Uterus (tissue), 4 donors: ENCODE data around the gene JAZF1. TPM values are rescaled to one million over a fixed set of nuclear protein-coding genes. Genes with fewer than 3 reads are reported as not detected.

Experiments
- DNase-seq, 2 donors: peaks; one replicate each; pipeline ENCODE4 v3.0.0-alpha.2; 2019 to 2020
- H3K27ac ChIP-seq, 2 donors: fragments of 200-600 bp; sonication (generic); 1 replicate in 1 of 2; 2 replicates in 1 of 2; pipeline ENCODE4 v1.5.1; 2016 to 2018
- H3K27me3 ChIP-seq, 2 donors: fragments of 200-600 bp; sonication (generic); one replicate each; pipeline ENCODE4 v1.5.1; 2018 to 2019; ENCODE audit warnings: control low read depth in 1 of 2
- H3K36me3 ChIP-seq, 2 donors: fragments of 200-600 bp; sonication (generic); one replicate each; pipeline ENCODE4 v1.5.1; 2019; ENCODE audit warnings: control low read depth in 1 of 2
- H3K4me1 ChIP-seq, 2 donors: fragments of 200-600 bp; sonication (generic); one replicate each; pipeline ENCODE4 v1.5.1; 2018 to 2019; ENCODE audit warnings: control low read depth in 1 of 2
- H3K4me3 ChIP-seq, 2 donors: fragments of 200-600 bp; sonication (generic); 1 replicate in 1 of 2; 2 replicates in 1 of 2; pipeline ENCODE4 v1.5.1; 2018 to 2019; ENCODE audit warnings: mild to moderate bottlenecking in 1 of 2
- H3K9me3 ChIP-seq, 2 donors: fragments of 200-600 bp; sonication (generic); one replicate each; pipeline ENCODE4 v1.5.1; 2019; ENCODE audit warnings: control low read depth in 1 of 2
- POLR2A ChIP-seq, 2 donors: fragments of 450-650 bp; IDR thresholded peaks; one replicate each; pipeline ENCODE4 v1.6.1; 2016; ENCODE audit warnings: antibody characterized with exemption in 2 of 2, mild to moderate bottlenecking in 1 of 2, moderate library complexity in 1 of 2
- intact Hi-C: fragments of 100-400 bp; cut with DNase I; formaldehyde crosslinking; loops from one replicate; pipeline ENCODE4 v1.15.1; 2023; ENCODE audit warnings: low total_unique reads
- total RNA-seq, 4 donors: library from RNA; depleted of rRNA in 3 of 4; stranded (reverse); fragments of >200 nt in 3 of 4; gene quantifications; one replicate each; pipeline versions ENCODE4 v1.1.0 to v1.2.4, GENCODE V29; 2014 to 2023
- TF ChIP-seq, protein P1 (sequence below), 4 experiments: fragments of 200-600 bp in 2 of 4; fragments of 450-650 bp in 2 of 4; sonication (generic) in 2 of 4; IDR thresholded peaks; one replicate each; pipeline ENCODE4 v1.5.1; 2016 to 2019; ENCODE audit warnings: antibody characterized with exemption in 4 of 4, mild to moderate bottlenecking in 2 of 4, moderate library complexity in 1 of 4
- donor health status: DM: yes; HTN: yes; CAD: no.

The JAZF1 gene
- total RNA-seq, 4 donors from 2014 or later: 27.6 to 58.5 (median 34.4) TPM

DNA sequence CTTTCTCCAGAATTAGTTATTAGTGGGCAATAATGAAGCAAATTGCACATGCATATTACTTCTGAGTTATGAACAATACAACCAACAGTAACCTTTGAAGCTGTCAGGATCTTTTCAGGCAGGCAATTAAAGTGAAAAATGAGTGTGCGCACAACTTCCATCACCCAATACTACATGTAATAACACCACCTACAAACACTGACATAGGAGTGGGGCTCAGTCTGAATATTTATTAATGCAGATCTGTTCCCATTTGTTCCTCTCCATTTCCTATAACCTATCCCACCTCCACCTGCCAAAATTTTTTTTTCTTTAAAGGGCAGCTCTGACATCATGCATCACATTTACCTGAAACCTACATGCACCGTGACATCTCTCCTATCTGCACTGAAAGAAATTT is 177.2 kb downstream of the JAZF1 start:
- DNase-seq: no peak

DNA sequence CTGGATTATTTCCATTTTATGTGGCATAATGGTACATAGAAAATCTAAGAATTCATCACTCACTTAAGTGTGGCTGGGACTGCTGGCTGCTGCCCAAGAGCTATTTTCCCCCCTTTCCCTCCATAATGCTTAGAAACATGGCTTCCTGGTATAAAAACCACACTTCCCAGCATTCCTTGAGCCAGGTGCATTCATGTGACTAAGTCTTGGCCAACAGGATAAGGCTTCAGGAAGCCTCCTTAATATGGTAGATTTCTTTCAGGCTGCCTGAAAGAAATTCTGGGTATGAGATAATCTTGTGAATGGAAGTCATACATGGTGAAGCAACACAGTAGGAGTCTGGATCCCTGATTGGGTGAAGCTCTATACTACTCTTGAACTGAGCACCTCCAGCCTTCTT is 178.0 kb downstream of the JAZF1 start:
- Histone ChIP-seq H3K27me3 (no peaks in the 10 kb centered on the region), H3K9me3 (no peaks in the 10 kb centered on the region), H3K27ac (no peak overlapping the region), H3K4me3 (no peak overlapping the region), H3K36me3 (no peaks in the 10 kb centered on the region), H3K4me1 (no peaks in the 10 kb centered on the region)
- DNase-seq: no peak
- intact Hi-C loops: no loop called here
- no peak for TF ChIP-seq POLR2A (IDR thresholded peaks at IDR 0.05)
- TF ChIP-seq, protein P1, sequence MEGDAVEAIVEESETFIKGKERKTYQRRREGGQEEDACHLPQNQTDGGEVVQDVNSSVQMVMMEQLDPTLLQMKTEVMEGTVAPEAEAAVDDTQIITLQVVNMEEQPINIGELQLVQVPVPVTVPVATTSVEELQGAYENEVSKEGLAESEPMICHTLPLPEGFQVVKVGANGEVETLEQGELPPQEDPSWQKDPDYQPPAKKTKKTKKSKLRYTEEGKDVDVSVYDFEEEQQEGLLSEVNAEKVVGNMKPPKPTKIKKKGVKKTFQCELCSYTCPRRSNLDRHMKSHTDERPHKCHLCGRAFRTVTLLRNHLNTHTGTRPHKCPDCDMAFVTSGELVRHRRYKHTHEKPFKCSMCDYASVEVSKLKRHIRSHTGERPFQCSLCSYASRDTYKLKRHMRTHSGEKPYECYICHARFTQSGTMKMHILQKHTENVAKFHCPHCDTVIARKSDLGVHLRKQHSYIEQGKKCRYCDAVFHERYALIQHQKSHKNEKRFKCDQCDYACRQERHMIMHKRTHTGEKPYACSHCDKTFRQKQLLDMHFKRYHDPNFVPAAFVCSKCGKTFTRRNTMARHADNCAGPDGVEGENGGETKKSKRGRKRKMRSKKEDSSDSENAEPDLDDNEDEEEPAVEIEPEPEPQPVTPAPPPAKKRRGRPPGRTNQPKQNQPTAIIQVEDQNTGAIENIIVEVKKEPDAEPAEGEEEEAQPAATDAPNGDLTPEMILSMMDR (IDR thresholded peaks at IDR 0.05): no peak

More for the DNA sequence above, 177.2 kb downstream of the JAZF1 start:
- H3K27ac ChIP-seq: no peak overlapping the region
- H3K4me3 ChIP-seq: no peak overlapping the region
- no peaks in the 10 kb centered on the region for H3K4me1 ChIP-seq
- no peaks in the 10 kb centered on the region for H3K9me3 ChIP-seq
- intact Hi-C loops: no loop called here
- H3K36me3 ChIP-seq: no peaks in the 10 kb centered on the region
- no peak for TF ChIP-seq POLR2A (IDR thresholded peaks at IDR 0.05)
- TF ChIP-seq, protein P1 (IDR thresholded peaks at IDR 0.05): no peak
- H3K27me3 ChIP-seq: no peaks in the 10 kb centered on the region

DNA sequence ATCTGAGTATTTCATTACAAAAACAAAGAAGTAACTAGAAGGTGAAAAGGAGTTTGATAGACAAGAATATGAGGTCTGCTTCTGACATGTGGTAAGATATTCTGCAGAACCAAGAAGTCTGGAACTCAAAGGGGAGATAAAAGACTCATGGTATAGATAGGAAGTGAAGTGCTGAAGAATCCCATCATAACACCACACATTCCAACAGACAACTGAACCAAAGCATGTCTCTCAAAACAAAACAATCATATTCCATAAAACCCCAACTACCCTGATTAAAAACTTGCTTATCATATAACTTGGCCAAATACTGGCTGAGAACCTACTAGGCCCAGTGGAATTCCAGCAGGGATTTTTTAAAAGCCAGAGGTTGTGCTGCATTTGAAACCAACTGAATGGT is 178.7 kb downstream of the JAZF1 start:
- Histone ChIP-seq H3K36me3 (no peaks in the 10 kb centered on the region), H3K27me3 (no peaks in the 10 kb centered on the region), H3K9me3 (no peaks in the 10 kb centered on the region), H3K4me3 (no peak overlapping the region), H3K27ac (no peak overlapping the region), H3K4me1 (no peaks in the 10 kb centered on the region)
- TF ChIP-seq, protein P1 (IDR thresholded peaks at IDR 0.05): no peak
- TF ChIP-seq POLR2A (IDR thresholded peaks at IDR 0.05): no peak
- DNase-seq: no peak
- intact Hi-C loops: no loop called here

DNA sequence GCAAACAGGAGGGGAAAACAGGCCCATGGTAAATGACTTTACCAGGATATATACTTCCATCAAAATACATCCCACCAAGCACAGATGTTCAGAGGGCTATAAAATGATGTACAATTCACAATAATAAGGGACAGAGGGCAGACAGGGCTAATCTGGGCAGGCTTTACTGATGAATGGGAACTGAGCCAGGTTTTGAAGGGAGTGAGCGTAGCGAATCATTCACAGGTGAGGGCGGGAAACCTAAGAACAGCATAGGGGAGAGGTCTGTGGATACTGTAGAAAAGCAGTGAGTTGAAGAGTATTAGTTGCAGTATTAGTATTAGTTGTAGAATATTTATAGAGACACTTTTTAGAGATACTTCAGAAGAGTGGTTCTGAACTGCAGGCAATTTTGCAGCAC is 180.8 kb downstream of the JAZF1 start:
- TF ChIP-seq POLR2A (IDR thresholded peaks at IDR 0.05): no peak
- TF ChIP-seq, protein P1 (IDR thresholded peaks at IDR 0.05): no peak
- no peak overlapping the region for H3K27ac ChIP-seq
- H3K27me3 ChIP-seq: no peaks in the 10 kb centered on the region
- H3K36me3 ChIP-seq: no peaks in the 10 kb centered on the region
- H3K4me3 ChIP-seq: no peak overlapping the region
- DNase-seq: no peak
- H3K4me1 ChIP-seq: peaks cover 0 to 8% of the 10 kb centered on the region in 2 donors
- intact Hi-C loops: no loop called here
- no peaks in the 10 kb centered on the region for H3K9me3 ChIP-seq

GRCh38 chr7:27998382-27998781 is 182.2 kb downstream of the JAZF1 start:
- Histone ChIP-seq H3K4me1 (peaks cover 0 to 8% of the 10 kb centered on the region in 2 donors), H3K4me3 (no peak overlapping the region), H3K27ac (no peak overlapping the region), H3K9me3 (no peaks in the 10 kb centered on the region), H3K27me3 (no peaks in the 10 kb centered on the region), H3K36me3 (no peaks in the 10 kb centered on the region)
- TF ChIP-seq, protein P1 (IDR thresholded peaks at IDR 0.05): no peak
- TF ChIP-seq POLR2A (IDR thresholded peaks at IDR 0.05): no peak
- no peak for DNase-seq
- intact Hi-C loops: no loop called here
